Endothelial cell of umbilical vein (primary cell): Measurements from ENCODE around the gene ATPAF1. TPM values are rescaled to one million over a fixed set of nuclear protein-coding genes. Genes with fewer than 3 reads are reported as not detected.
"Not testable (repeated sequence)": the region's sequence is repeated elsewhere in the genome, so short reads cannot be mapped to it uniquely, and the experiment has no call there.

ENCODE experiments used
- BruUV-seq: library from RNA; stranded (reverse); fragments of 400-500 nt; replicated peaks from 2 replicates; lab custom pipeline; 2021; lab: Mats Ljungman, UMichigan
- CTCF ChIA-PET: fragments of 300-600, 350-600 bp; sonication (Branson Sonifier 250); formaldehyde crosslinking; loops from one replicate; lab custom pipeline; 2021; ENCODE audit warnings: antibody characterized with exemption, inconsistent platforms; lab: Charles Lee
- POLR2A ChIA-PET: fragments of 300-600, 350-600 bp; sonication (Branson Sonifier 250); formaldehyde crosslinking; loops from one replicate; lab custom pipeline; 2021; ENCODE audit warnings: antibody characterized with exemption, inconsistent platforms; lab: Charles Lee
- DNase-seq: peaks from one replicate; pipeline ENCODE4 v3.0.0-alpha.2; 2011; ENCODE audit warnings: low read depth, low spot score
- FAIRE-seq: peaks from 2 replicates; lab custom pipeline; 2011; peaks lifted over from hg19 to GRCh38; lab: Jason Lieb, UNC
- H2AFZ ChIP-seq: 2 replicates; pipeline ENCODE4 v1.6.0; 2012; ENCODE audit warnings: low read depth, low read length, control low read depth, inconsistent platforms
- H3K27ac ChIP-seq: 2 replicates; pipeline ENCODE4 v1.5.1; 2011; ENCODE audit warnings: low read depth, mild to moderate bottlenecking, control low read depth, low read length, moderate library complexity; ENCODE audit not compliant: insufficient read depth
- H3K27me3 ChIP-seq, 2 experiments: 2 replicates each; pipeline versions ENCODE4 v1.6.0 to v1.6.1; 2011; ENCODE audit warnings: low read length in 2 of 2, mixed read lengths in 1 of 2; ENCODE audit not compliant: control insufficient read depth in 2 of 2, insufficient read depth in 2 of 2
- H3K36me3 ChIP-seq, 2 experiments: 2 replicates in 1 of 2; 3 replicates in 1 of 2; pipeline ENCODE4 v1.5.1; 2011; ENCODE audit warnings: low read length in 2 of 2, mild to moderate bottlenecking in 1 of 2, moderate library complexity in 1 of 2; ENCODE audit not compliant: control insufficient read depth in 2 of 2, insufficient read depth in 2 of 2; ENCODE audit errors: extremely low read depth in 1 of 2
- H3K4me1 ChIP-seq: 3 replicates; pipeline ENCODE4 v1.5.1; 2011; ENCODE audit warnings: mild to moderate bottlenecking, low read length; ENCODE audit not compliant: control insufficient read depth, insufficient read depth; ENCODE audit errors: extremely low read depth
- H3K4me2 ChIP-seq: 2 replicates; pipeline ENCODE4 v1.6.1; 2011; ENCODE audit warnings: low read length, control low read depth, mixed read lengths; ENCODE audit not compliant: insufficient read depth
- H3K4me3 ChIP-seq, 3 experiments: fragments of 200-600 bp in 1 of 3; sonication (generic), shearing (Covaris generic) in 1 of 3; replicated peaks in 1 of 3; 2 replicates each; pipeline ENCODE4 v1.5.1; 2011 to 2016; ENCODE audit warnings: control low read depth in 3 of 3, low read length in 3 of 3, mild to moderate bottlenecking in 2 of 3, inconsistent platforms in 1 of 3, low read depth in 1 of 3, moderate library complexity in 1 of 3; ENCODE audit not compliant: insufficient read depth in 1 of 3
- H3K79me2 ChIP-seq: 2 replicates; pipeline ENCODE4 v1.6.0; 2012; ENCODE audit warnings: low read length, inconsistent platforms; ENCODE audit not compliant: control insufficient read depth, insufficient read depth
- H3K9ac ChIP-seq: replicated peaks from 2 replicates; pipeline ENCODE3; 2011; ENCODE audit warnings: low read length, control low read depth; ENCODE audit not compliant: insufficient read depth; ENCODE audit errors: extremely low read depth
- H3K9me1 ChIP-seq: replicated peaks from 3 replicates; pipeline ENCODE4 v1.6.0; 2011; ENCODE audit warnings: mild to moderate bottlenecking, low read length; ENCODE audit not compliant: control insufficient read depth, insufficient read depth; ENCODE audit errors: extremely low read depth
- H3K9me3 ChIP-seq: replicated peaks from 2 replicates; pipeline ENCODE4 v1.5.1; 2012; ENCODE audit warnings: low read length, inconsistent platforms; ENCODE audit not compliant: control insufficient read depth, insufficient read depth
- H4K20me1 ChIP-seq: replicated peaks from 2 replicates; pipeline ENCODE3; 2011; ENCODE audit warnings: mild to moderate bottlenecking, low read length; ENCODE audit not compliant: control insufficient read depth, insufficient read depth; ENCODE audit errors: extremely low read depth
- EZH2 ChIP-seq: IDR thresholded peaks from 2 replicates; pipeline ENCODE4 v1.6.1; 2012; ENCODE audit warnings: borderline replicate concordance, low read depth, mild to moderate bottlenecking, moderate library complexity, low read length, inconsistent platforms; ENCODE audit not compliant: severe bottlenecking
- FOS ChIP-seq: IDR thresholded peaks from 2 replicates; pipeline ENCODE4 v1.6.1; 2011; ENCODE audit warnings: mild to moderate bottlenecking, low read length, moderate library complexity, borderline replicate concordance; ENCODE audit not compliant: insufficient read depth
- GATA2 ChIP-seq: IDR thresholded peaks from 2 replicates; pipeline ENCODE4 v1.7.0; 2011; ENCODE audit warnings: low read depth, mild to moderate bottlenecking, moderate library complexity, mixed read lengths, low read length; ENCODE audit not compliant: insufficient read length, insufficient read depth
- JUN ChIP-seq: IDR thresholded peaks from 2 replicates; pipeline ENCODE4 v1.6.1; 2011; ENCODE audit warnings: borderline replicate concordance, low read depth; ENCODE audit not compliant: insufficient read length, insufficient read depth
- MYC ChIP-seq: IDR thresholded peaks from one replicate; pipeline ENCODE4 v1.6.1; 2011; ENCODE audit warnings: mild to moderate bottlenecking, low read depth, low read length
- POLR2A ChIP-seq: IDR thresholded peaks from 2 replicates; pipeline ENCODE4 v1.6.1; 2012; ENCODE audit warnings: low read depth, mild to moderate bottlenecking, control low read depth, low read length
- POLR2AphosphoS5 ChIP-seq: IDR thresholded peaks from 2 replicates; pipeline ENCODE4 v1.6.1; 2012; ENCODE audit warnings: low read depth, mild to moderate bottlenecking, control low read depth, low read length, moderate library complexity; ENCODE audit not compliant: insufficient read depth
- dilution Hi-C: fragments of 300-500 bp; cut with MboI; formaldehyde crosslinking; loops from one replicate; pipeline ENCODE4 v1.15.0; 2019; ENCODE audit warnings: low sequenced_read_pairs; ENCODE audit not compliant: extremely low pct_ligation_motif_present
- intact Hi-C: fragments of 100-400 bp; cut with micrococcal nuclease; formaldehyde crosslinking; loops from one replicate; pipeline ENCODE4 v1.10.0; 2022
- polyA plus RNA-seq, 4 experiments: library from polyadenylated mRNA; depleted of rRNA in 3 of 4; stranded (reverse) in 3 of 4; unstranded in 1 of 4; fragments of >200 nt; gene quantifications; 2 replicates each; pipeline versions ENCODE4 v1.2.1 to v1.2.3, GENCODE V29; 2011 to 2012; ENCODE audit warnings: missing spikeins in 1 of 4
- total RNA-seq: library from RNA; stranded (reverse); gene quantifications from 2 replicates; pipeline ENCODE4 v1.2.3, GENCODE V29; 2021
- TF ChIP-seq, protein P1 (sequence below): IDR thresholded peaks from 2 replicates; pipeline ENCODE4 v1.6.1; 2011; ENCODE audit not compliant: insufficient read depth, insufficient read length
- TF ChIP-seq, protein P2 (sequence below), 2 donors: IDR thresholded peaks; 1 replicate in 1 of 2; 2 replicates in 1 of 2; pipeline ENCODE4 v1.5.1; 2011; ENCODE audit warnings: low read length in 2 of 2, mild to moderate bottlenecking in 2 of 2, moderate library complexity in 2 of 2, control low read depth in 1 of 2, inconsistent platforms in 1 of 2, low read depth in 1 of 2; ENCODE audit not compliant: insufficient read depth in 1 of 2; ENCODE audit errors: extremely low read depth in 1 of 2

The ATPAF1 gene
- total and polyA plus RNA-seq, 2 donors (not counting 3 experiments of a cell fraction or from before 2014, with no cell fraction given), result 28.3 to 29.6 TPM

DNA sequence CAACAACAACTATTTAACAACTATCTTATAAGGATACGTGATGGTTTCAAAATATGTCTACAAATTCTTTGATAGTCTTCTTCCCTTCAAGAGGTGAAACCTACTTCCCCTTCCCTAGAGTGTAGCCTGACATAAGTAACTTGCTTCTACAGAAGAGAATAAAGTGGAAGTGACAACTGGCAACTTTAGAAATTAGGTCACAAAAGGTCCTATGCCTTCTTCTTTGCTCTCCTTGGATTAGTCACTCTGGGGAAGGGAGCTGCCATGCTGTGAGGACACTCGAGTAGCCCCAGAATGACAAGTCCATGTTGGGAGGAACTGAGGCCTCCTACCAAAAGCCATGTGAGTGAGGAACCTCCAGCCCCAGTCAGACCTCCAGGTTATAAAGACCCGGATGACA, 31.5 kb upstream of the ATPAF1 start:
- Histone ChIP-seq H4K20me1 (peaks cover 3% of the 10 kb centered on the region), H2AFZ (no peak overlapping the region), H3K4me1 (no peaks in the 10 kb centered on the region), H3K27ac (no peak overlapping the region), H3K27me3 (no peaks in the 10 kb centered on the region), H3K4me3 (no peak overlapping the region), H3K79me2 (no peaks in the 10 kb centered on the region), H3K9me3 (no peaks in the 10 kb centered on the region), H3K36me3 (peaks cover 5 to 10% of the 10 kb centered on the region in 2 experiments), H3K4me2 (no peak overlapping the region), H3K9ac (no peak overlapping the region), H3K9me1 (no peaks in the 10 kb centered on the region)
- POLR2A ChIA-PET, result no interaction called here
- intact Hi-C loops (no loop called here), dilution Hi-C loops (no loop called here)
- FAIRE-seq (no peak), DNase-seq (no peak)
- TF ChIP-seq POLR2AphosphoS5, result no peak
- TF ChIP-seq FOS, result no peak
- TF ChIP-seq GATA2, result no peak
- no TSS peak for BruUV-seq
- CTCF ChIA-PET, result no interaction called here

DNA sequence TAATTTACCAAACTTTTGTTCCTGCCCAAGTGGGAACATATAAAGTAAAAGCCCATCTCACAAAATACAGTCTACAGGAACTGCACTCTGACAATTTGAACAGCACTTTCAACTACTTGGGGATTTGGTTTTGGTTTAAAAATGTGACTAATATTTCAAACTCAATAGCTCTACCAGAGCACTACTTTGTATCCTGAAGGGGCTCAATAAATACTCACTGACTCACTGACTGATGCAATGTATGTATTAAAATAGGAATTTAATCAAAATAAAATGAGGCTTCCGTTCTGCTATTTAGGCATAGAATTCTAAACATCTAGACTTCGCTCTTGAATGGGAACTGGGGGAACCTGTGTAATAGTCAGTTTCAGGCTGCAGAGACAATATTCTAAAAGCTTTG, 28.9 kb upstream of the ATPAF1 start:
- TF ChIP-seq MYC (no peak), POLR2AphosphoS5 (no peak), FOS (no peak), POLR2A (no peak), EZH2 (no peak), GATA2 (no peak), JUN (no peak)
- TF ChIP-seq, protein P1, sequence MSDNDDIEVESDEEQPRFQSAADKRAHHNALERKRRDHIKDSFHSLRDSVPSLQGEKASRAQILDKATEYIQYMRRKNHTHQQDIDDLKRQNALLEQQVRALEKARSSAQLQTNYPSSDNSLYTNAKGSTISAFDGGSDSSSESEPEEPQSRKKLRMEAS, result no peak
- TF ChIP-seq, protein P2, sequence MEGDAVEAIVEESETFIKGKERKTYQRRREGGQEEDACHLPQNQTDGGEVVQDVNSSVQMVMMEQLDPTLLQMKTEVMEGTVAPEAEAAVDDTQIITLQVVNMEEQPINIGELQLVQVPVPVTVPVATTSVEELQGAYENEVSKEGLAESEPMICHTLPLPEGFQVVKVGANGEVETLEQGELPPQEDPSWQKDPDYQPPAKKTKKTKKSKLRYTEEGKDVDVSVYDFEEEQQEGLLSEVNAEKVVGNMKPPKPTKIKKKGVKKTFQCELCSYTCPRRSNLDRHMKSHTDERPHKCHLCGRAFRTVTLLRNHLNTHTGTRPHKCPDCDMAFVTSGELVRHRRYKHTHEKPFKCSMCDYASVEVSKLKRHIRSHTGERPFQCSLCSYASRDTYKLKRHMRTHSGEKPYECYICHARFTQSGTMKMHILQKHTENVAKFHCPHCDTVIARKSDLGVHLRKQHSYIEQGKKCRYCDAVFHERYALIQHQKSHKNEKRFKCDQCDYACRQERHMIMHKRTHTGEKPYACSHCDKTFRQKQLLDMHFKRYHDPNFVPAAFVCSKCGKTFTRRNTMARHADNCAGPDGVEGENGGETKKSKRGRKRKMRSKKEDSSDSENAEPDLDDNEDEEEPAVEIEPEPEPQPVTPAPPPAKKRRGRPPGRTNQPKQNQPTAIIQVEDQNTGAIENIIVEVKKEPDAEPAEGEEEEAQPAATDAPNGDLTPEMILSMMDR (IDR thresholded peaks at IDR 0.05; ENCODE audit: extremely low read depth in 1 of 2, insufficient read depth in 1 of 2, low read depth in 1 of 2, low read length in 2 of 2), result no peak
- no peaks in the 10 kb centered on the region for H3K9me3 ChIP-seq
- no peaks in the 10 kb centered on the region for H3K79me2 ChIP-seq
- BruUV-seq, result no TSS peak
- ChIA-PET POLR2A (no interaction called here), CTCF (no interaction called here)
- H3K27me3 ChIP-seq, result no peaks in the 10 kb centered on the region
- H3K4me1 ChIP-seq, result no peaks in the 10 kb centered on the region
- peaks cover 7% of the 10 kb centered on the region in 2 experiments for H3K36me3 ChIP-seq
- peaks cover 10% of the 10 kb centered on the region for H4K20me1 ChIP-seq
- H3K4me3 ChIP-seq, result no peak overlapping the region
- dilution Hi-C loops (no loop called here), intact Hi-C loops (no loop called here)
- no peak overlapping the region for H3K9ac ChIP-seq
- no peak overlapping the region for H3K27ac ChIP-seq
- DNase-seq (no peak), FAIRE-seq (no peak)
- no peaks in the 10 kb centered on the region for H3K9me1 ChIP-seq
- no peak overlapping the region for H2AFZ ChIP-seq
- H3K4me2 ChIP-seq, result no peak overlapping the region

DNA sequence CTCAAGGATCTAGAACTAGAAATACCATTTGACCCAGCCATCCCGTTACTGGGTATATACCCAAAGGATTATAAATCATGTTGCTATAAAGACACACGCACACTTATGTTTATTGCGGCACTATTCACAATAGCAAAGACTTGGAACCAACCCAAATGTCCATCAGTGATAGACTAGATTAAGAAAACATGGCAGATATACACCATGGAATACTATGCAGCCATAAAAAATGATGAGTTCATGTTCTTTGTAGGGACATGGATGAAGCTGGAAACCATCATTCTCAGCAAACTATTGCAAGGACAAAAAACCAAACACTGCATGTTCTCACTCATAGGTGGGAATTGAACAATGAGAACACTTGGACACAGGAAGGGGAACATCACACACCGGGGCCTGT, 26.5 kb upstream of the ATPAF1 start:
- POLR2A ChIA-PET, intact Hi-C loops, FAIRE-seq, H3K9me3 ChIP-seq, BruUV-seq, H3K4me2 ChIP-seq, H3K79me2 ChIP-seq, H3K9me1 ChIP-seq, H3K4me1 ChIP-seq, H3K4me3 ChIP-seq, H3K27ac ChIP-seq, CTCF ChIA-PET, dilution Hi-C loops, H2AFZ ChIP-seq, H3K9ac ChIP-seq, H3K27me3 ChIP-seq, H4K20me1 ChIP-seq, DNase-seq: not testable (repeated sequence)
- H3K36me3 ChIP-seq, result peaks cover 10 to 18% of the 10 kb centered on the region in 2 experiments
